Measurements from ENCODE around the gene METTL13. TPM values are rescaled to one million over a fixed set of nuclear protein-coding genes. Genes with fewer than 3 reads are reported as not detected.

Gene METTL13
- total and polyA plus RNA-seq, 4 donors = 10.4 to 28.4 (median 23.8) TPM

DNA sequence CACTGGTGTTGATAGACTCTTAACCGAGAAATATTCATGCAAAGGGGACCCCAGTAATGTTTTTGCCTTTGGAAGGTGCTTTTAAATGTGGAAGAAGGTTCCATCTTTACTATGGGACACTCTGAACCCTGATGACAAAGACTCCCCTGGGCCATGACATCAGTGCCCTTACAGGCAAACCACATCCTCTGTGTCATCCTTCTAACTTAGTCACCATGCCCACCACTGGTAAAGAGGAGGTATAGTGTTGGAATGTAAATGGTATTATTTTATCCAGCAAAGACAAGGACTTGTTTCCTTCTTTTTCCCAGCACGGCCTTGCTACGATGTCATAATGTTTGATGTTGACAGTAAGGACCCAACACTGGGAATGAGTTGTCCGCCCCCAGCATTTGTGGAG lies 12.6 kb downstream of the METTL13 start:
- no peak for ATAC-seq (ENCODE audit: insufficient read depth, low FRiP score)
- no peak overlapping the region for H3K27ac ChIP-seq (ENCODE audit: low read depth in 1 of 2, low read length in 1 of 2)
- no peaks in the 10 kb centered on the region for H3K9me3 ChIP-seq (ENCODE audit: control insufficient read depth in 4 of 4, insufficient read depth in 3 of 4, low read length in 3 of 4)
- no peak overlapping the region for H3K9ac ChIP-seq (ENCODE audit: insufficient read depth in 1 of 2, low read length in 2 of 2)
- 73 to 94% methylated on average over 4 of the region's 4 CpGs for WGBS, 2 donors
- no peak for DNase-seq
- no peak overlapping the region for H3K4me3 ChIP-seq
- H3K27me3 ChIP-seq (ENCODE audit: control insufficient read depth in 3 of 3, insufficient read depth in 3 of 3, low read length in 2 of 3) = no peaks in the 10 kb centered on the region
- TF ChIP-seq, protein P1, sequence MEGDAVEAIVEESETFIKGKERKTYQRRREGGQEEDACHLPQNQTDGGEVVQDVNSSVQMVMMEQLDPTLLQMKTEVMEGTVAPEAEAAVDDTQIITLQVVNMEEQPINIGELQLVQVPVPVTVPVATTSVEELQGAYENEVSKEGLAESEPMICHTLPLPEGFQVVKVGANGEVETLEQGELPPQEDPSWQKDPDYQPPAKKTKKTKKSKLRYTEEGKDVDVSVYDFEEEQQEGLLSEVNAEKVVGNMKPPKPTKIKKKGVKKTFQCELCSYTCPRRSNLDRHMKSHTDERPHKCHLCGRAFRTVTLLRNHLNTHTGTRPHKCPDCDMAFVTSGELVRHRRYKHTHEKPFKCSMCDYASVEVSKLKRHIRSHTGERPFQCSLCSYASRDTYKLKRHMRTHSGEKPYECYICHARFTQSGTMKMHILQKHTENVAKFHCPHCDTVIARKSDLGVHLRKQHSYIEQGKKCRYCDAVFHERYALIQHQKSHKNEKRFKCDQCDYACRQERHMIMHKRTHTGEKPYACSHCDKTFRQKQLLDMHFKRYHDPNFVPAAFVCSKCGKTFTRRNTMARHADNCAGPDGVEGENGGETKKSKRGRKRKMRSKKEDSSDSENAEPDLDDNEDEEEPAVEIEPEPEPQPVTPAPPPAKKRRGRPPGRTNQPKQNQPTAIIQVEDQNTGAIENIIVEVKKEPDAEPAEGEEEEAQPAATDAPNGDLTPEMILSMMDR (IDR thresholded peaks at IDR 0.05; ENCODE audit: control extremely low read depth, extremely low read depth) = no peak
- H3K36me3 ChIP-seq (ENCODE audit: control insufficient read depth in 4 of 4, insufficient read depth in 4 of 4, low read length in 4 of 4) = peaks cover 34 to 68% (median 46%) of the 10 kb centered on the region in 4 donors
- H3K4me1 ChIP-seq (ENCODE audit: control insufficient read depth in 5 of 5, insufficient read depth in 5 of 5, low read length in 5 of 5) = peaks cover under 1 to 10% (median 5%) of the 10 kb centered on the region in 5 donors

DNA sequence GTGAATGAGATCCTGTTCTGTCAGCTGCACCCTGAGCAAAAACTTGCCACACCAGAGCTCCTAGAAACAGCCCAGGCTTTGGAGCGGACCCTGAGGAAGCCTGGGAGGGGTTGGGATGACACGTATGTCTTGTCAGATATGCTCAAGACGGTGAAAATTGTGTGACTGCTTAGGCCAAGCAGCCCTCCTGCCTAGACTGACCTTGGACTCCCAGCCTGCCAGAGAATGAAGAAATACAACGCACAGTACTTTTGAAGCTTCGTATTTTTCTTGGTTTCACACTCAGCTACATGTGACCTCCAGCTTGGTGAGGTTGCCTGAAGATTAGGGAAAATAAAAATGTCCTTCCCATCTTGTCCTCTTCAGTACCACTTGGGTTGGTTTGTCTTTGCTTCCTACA lies 15.1 kb downstream of the METTL13 start:
- ATAC-seq (ENCODE audit: insufficient read depth, low FRiP score) (no peak), DNase-seq (no peak)
- 93 to 95% methylated on average over 5 of the region's 5 CpGs for WGBS, 2 donors
- no peaks in the 10 kb centered on the region for H3K27me3 ChIP-seq (ENCODE audit: control insufficient read depth in 3 of 3, insufficient read depth in 3 of 3, low read length in 2 of 3)
- no peaks in the 10 kb centered on the region for H3K9me3 ChIP-seq (ENCODE audit: control insufficient read depth in 4 of 4, insufficient read depth in 3 of 4, low read length in 3 of 4)
- TF ChIP-seq, protein P1 (IDR thresholded peaks at IDR 0.05; ENCODE audit: control extremely low read depth, extremely low read depth) = no peak
- no peak overlapping the region for H3K9ac ChIP-seq (ENCODE audit: insufficient read depth in 1 of 2, low read length in 2 of 2)
- peaks cover 0 to 16% (median 5%) of the 10 kb centered on the region in 5 donors for H3K4me1 ChIP-seq (ENCODE audit: control insufficient read depth in 5 of 5, insufficient read depth in 5 of 5, low read length in 5 of 5)
- H3K36me3 ChIP-seq (ENCODE audit: control insufficient read depth in 4 of 4, insufficient read depth in 4 of 4, low read length in 4 of 4) = peaks cover 24 to 50% (median 36%) of the 10 kb centered on the region in 4 donors
- H3K27ac ChIP-seq (ENCODE audit: low read depth in 1 of 2, low read length in 1 of 2) = no peak overlapping the region
- no peak overlapping the region for H3K4me3 ChIP-seq

DNA sequence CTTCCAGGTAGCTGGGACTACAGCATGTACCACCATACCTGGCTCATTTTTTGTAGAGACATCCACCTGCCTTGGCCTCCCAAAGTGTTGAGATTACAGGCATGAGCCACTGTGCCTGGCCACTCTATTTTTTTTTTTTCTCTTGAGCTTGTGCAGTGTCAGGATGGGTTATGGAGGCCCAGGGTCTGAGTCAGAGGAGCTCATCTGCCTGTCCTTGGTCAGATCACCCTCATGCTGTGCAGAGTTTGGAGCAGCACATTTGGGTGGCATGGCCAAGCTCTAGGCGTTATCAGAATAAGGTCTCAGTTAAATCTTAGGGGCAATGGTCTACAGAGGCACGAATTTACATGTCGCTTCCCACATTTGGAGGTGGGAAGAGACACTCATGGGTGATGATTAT lies 16.9 kb downstream of the METTL13 start:
- no peak overlapping the region for H3K27ac ChIP-seq (ENCODE audit: low read depth in 1 of 2, low read length in 1 of 2)
- H3K27me3 ChIP-seq (ENCODE audit: control insufficient read depth in 3 of 3, insufficient read depth in 3 of 3, low read length in 2 of 3) = no peaks in the 10 kb centered on the region
- DNase-seq (no peak), ATAC-seq (ENCODE audit: insufficient read depth, low FRiP score) (no peak)
- no peak overlapping the region for H3K4me3 ChIP-seq
- H3K4me1 ChIP-seq (ENCODE audit: control insufficient read depth in 5 of 5, insufficient read depth in 5 of 5, low read length in 5 of 5) = peaks cover 0 to 19% (median 5%) of the 10 kb centered on the region in 5 donors
- H3K9ac ChIP-seq (ENCODE audit: insufficient read depth in 1 of 2, low read length in 2 of 2) = peak overlapping the region in 1 of 2 donors; percentile 51
- peaks cover 13 to 35% (median 27%) of the 10 kb centered on the region in 4 donors for H3K36me3 ChIP-seq (ENCODE audit: control insufficient read depth in 4 of 4, insufficient read depth in 4 of 4, low read length in 4 of 4)
- TF ChIP-seq, protein P1 (IDR thresholded peaks at IDR 0.05; ENCODE audit: control extremely low read depth, extremely low read depth) = no peak
- no peaks in the 10 kb centered on the region for H3K9me3 ChIP-seq (ENCODE audit: control insufficient read depth in 4 of 4, insufficient read depth in 3 of 4, low read length in 3 of 4)
- WGBS, 2 donors = 94% methylated on average over 3 of the region's 3 CpGs

DNA sequence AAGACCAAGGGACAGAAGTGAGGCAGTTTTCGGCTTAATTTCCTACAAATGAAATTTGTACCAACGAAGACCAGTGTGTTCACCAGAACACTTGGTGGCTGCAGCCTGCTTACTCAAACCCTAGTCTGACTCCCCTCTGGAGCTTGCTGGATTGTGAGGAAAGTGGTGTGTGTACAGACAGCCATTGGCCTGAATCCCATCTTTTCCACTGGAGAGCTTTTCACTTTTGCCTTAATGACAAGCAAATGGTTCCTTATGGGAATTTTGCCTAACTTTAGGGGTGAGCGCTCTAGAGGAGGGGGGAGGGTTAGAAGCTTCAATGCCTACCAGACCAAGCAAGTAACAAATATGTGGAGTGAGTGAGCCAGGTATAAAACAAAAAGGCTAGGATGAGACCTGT lies 17.3 kb downstream of the METTL13 start:
- Histone ChIP-seq H3K27ac (ENCODE audit: low read depth in 1 of 2, low read length in 1 of 2) (no peak overlapping the region), H3K27me3 (ENCODE audit: control insufficient read depth in 3 of 3, insufficient read depth in 3 of 3, low read length in 2 of 3) (no peaks in the 10 kb centered on the region), H3K36me3 (ENCODE audit: control insufficient read depth in 4 of 4, insufficient read depth in 4 of 4, low read length in 4 of 4) (peaks cover 13 to 34% (median 26%) of the 10 kb centered on the region in 4 donors), H3K4me1 (ENCODE audit: control insufficient read depth in 5 of 5, insufficient read depth in 5 of 5, low read length in 5 of 5) (peaks cover 3 to 19% (median 5%) of the 10 kb centered on the region in 5 donors), H3K9me3 (ENCODE audit: control insufficient read depth in 4 of 4, insufficient read depth in 3 of 4, low read length in 3 of 4) (no peaks in the 10 kb centered on the region), H3K9ac (ENCODE audit: insufficient read depth in 1 of 2, low read length in 2 of 2) (peak overlapping the region in 1 of 2 donors; percentile 51), H3K4me3 (no peak overlapping the region)
- no peak for ATAC-seq (ENCODE audit: insufficient read depth, low FRiP score)
- 75 to 88% methylated on average over 3 of the region's 3 CpGs for WGBS, 2 donors
- DNase-seq = peak; percentile 28 to 82 (median 74)
- TF ChIP-seq, protein P1 (IDR thresholded peaks at IDR 0.05; ENCODE audit: control extremely low read depth, extremely low read depth) = no peak
